Measurements from ENCODE around the gene FAM200A.

FAM200A gene

DNA sequence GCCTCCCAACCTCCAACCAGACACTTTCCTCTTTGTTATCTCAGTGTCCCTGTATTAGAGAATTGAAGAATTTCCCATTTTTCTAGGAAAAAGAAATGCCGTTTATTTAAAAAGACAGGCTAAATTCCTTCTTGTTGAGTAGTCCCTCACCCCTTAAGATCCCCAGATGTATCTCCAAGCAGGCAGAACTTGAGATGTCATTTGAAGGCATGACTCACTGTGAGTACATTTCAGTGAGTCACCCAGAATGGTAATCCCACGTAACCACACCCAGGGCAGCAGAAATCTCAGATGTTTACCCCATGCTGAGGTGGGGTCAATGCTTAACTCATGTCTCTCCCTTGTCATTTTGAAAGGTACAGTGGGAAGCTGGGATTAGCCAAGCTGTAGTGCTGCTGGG is 10.9 kb upstream of the FAM200A start:
- peak; percentile 100 for DNase-seq (ENCODE audit: low read depth)
- TF ChIP-seq, protein P1, sequence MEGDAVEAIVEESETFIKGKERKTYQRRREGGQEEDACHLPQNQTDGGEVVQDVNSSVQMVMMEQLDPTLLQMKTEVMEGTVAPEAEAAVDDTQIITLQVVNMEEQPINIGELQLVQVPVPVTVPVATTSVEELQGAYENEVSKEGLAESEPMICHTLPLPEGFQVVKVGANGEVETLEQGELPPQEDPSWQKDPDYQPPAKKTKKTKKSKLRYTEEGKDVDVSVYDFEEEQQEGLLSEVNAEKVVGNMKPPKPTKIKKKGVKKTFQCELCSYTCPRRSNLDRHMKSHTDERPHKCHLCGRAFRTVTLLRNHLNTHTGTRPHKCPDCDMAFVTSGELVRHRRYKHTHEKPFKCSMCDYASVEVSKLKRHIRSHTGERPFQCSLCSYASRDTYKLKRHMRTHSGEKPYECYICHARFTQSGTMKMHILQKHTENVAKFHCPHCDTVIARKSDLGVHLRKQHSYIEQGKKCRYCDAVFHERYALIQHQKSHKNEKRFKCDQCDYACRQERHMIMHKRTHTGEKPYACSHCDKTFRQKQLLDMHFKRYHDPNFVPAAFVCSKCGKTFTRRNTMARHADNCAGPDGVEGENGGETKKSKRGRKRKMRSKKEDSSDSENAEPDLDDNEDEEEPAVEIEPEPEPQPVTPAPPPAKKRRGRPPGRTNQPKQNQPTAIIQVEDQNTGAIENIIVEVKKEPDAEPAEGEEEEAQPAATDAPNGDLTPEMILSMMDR (conservative IDR thresholded peaks at IDR 0.05; ENCODE audit: control insufficient read depth, insufficient read depth, low read depth, low read length) = no peak
- H3K4me3 ChIP-seq (ENCODE audit: control insufficient read depth, low read depth, low read length) = no peak overlapping the region

- TF ChIP-seq, protein P1 (conservative IDR thresholded peaks at IDR 0.05; ENCODE audit: control insufficient read depth, insufficient read depth, low read depth, low read length) = no peak
- no peak overlapping the region for H3K4me3 ChIP-seq (ENCODE audit: control insufficient read depth, low read depth, low read length)
- no peak for DNase-seq (ENCODE audit: low read depth)
Observed at GRCh38 chr7:99562114-99562784, 10.3 kb upstream of the FAM200A start.

DNA sequence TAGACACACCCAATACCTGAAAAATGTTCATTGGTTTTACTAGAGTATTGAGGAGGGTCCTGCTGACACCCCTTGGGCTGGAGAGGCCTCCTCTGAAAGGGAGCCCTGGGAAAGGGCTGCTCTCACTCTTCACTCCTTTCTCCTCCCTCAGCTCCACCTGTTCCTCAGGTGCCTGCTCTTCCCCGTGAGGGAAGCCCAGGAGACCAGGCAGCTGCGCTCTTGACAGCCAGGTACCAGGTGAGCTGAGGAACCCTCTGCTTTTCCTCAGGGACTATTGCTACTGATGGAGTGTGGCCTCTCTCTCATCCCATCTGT is 9.8 kb upstream of the FAM200A start:
- TF ChIP-seq, protein P1 (conservative IDR thresholded peaks at IDR 0.05; ENCODE audit: control insufficient read depth, insufficient read depth, low read depth, low read length) = no peak
- no peak overlapping the region for H3K4me3 ChIP-seq (ENCODE audit: control insufficient read depth, low read depth, low read length)
- DNase-seq (ENCODE audit: low read depth) = no peak

- no peak overlapping the region for H3K4me3 ChIP-seq (ENCODE audit: control insufficient read depth, low read depth, low read length)
- TF ChIP-seq, protein P1 (conservative IDR thresholded peaks at IDR 0.05; ENCODE audit: control insufficient read depth, insufficient read depth, low read depth, low read length) = no peak
- DNase-seq (ENCODE audit: low read depth) = no peak
Observed at GRCh38 chr7:99560834-99561736, 9.2 kb upstream of the FAM200A start.

- H3K4me3 ChIP-seq (ENCODE audit: control insufficient read depth, low read depth, low read length) = peak overlapping the region; percentile 95
- DNase-seq (ENCODE audit: low read depth) = peak; percentile 39
- TF ChIP-seq, protein P1 (conservative IDR thresholded peaks at IDR 0.05; ENCODE audit: control insufficient read depth, insufficient read depth, low read depth, low read length) = no peak
Observed at GRCh38 chr7:99559175-99559915, 7.4 kb upstream of the FAM200A start.

- DNase-seq (ENCODE audit: low read depth) = peak; percentile 79
- TF ChIP-seq, protein P1 (conservative IDR thresholded peaks at IDR 0.05; ENCODE audit: control insufficient read depth, insufficient read depth, low read depth, low read length) = no peak
- peak within 1 kb of the TSS; percentile 95 for H3K4me3 ChIP-seq (ENCODE audit: control insufficient read depth, low read depth, low read length)
Observed at GRCh38 chr7:99558306-99559174, 6.6 kb upstream of the FAM200A start, which contains the start of gene ZNF655. TSS of gene ZNF655 (plus strand) at chr7:99558642. CDS start at chr7:99560560, 1,918 bp downstream.

All from fibroblast of mammary gland (primary cell).